ENCODE measurements around the gene YPEL2.
"Not testable (repeated sequence)": the region's sequence is repeated elsewhere in the genome, so short reads cannot be mapped to it uniquely, and the experiment has no call there.

The YPEL2 gene

DNA sequence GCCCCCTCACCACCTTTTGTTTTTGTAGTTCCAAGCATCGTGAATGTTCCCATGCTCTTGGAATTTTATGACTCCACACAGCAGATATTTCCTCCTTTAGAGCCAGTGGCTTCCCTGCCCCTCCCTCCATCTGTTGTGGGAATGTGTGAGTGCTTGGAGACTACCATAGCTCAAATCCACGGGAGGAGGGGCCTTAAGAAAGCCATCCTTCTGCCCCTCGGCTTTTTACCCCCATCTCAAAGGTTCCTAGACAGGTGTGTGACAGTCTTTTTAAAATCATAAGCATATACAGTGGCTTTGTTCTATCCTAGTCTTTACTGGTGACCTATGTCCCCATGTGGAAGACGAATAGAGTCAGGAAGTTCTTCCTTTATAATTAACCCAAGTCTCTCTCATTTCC, 47.2 kb downstream of the YPEL2 start:
- no peak for DNase-seq

DNA sequence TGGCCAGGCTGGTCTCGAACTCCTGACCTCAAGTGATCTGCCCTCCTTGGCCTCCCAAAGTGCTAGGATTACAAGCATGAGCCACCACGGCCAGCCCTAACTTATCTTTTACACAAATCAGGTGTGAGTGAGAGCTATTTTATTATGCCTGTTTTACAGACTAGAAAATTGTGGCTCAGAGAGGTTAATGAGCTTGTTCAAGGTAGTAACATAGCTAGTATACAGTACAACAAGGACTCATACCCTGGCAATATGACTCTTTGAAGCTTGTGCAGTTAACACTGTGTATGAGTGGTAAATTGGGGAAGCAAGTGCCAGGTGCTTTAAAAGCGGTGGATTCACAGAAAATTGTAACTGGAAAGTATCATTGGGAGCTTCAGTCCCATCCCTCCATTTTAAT, 49.0 kb downstream of the YPEL2 start:
- no peak for DNase-seq

GRCh38 chr17:59381716-59382570, 50.5 kb downstream of the YPEL2 start:
- DNase-seq, result no peak

DNA sequence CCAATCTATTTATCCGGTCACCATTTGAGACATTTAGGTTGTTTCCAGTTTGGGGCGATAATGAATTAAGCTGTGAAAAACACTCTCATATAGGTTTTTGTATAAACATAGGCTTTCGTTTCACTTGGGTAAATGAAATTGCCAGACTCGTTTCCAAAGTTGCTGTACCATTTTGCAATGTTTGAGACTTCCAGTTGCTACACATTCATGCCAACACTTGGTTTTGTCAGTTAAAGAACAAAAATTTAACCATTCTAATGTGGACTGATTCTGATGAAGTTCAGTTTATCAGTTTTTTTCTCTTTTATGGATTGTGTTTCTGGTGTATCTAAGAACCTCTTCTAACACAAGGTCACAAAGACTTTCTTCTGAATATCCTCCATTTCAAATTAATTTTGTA, 52.4 kb downstream of the YPEL2 start:
- no peak for DNase-seq

- no peak for DNase-seq
Measured at GRCh38 chr17:59387351-59388068, 56.1 kb downstream of the YPEL2 start.

DNA sequence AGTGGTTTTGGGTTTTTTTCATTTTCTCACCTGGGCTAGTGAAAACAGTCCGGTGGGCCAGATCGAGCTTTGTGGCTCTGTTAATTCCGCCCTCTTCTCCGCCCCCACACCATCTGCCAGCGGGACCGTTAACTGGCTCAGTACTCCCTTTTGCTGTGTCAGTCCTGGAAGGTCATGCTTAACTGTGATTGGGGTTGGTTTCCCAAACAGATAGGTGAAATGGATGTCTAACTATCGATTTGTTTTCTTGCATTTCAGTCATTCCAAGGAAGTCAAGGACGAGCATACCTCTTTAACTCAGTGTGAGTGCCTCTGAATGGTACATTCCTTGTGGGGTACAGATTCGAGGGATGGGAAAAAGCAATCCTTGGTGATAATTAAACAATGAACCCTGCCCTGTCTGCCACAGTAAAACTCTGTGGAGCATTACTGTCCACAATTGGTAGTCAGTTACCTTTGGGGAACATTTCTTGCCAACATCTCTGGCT, 56.7 kb downstream of the YPEL2 start:
- no peak for DNase-seq

GRCh38 chr17:59389066-59389465, 57.6 kb downstream of the YPEL2 start:
- DNase-seq, result no peak

GRCh38 chr17:59391021-59391420, 59.6 kb downstream of the YPEL2 start:
- no peak for DNase-seq

- DNase-seq, result no peak
Measured at GRCh38 chr17:59392973-59393679, 61.7 kb downstream of the YPEL2 start.

DNA sequence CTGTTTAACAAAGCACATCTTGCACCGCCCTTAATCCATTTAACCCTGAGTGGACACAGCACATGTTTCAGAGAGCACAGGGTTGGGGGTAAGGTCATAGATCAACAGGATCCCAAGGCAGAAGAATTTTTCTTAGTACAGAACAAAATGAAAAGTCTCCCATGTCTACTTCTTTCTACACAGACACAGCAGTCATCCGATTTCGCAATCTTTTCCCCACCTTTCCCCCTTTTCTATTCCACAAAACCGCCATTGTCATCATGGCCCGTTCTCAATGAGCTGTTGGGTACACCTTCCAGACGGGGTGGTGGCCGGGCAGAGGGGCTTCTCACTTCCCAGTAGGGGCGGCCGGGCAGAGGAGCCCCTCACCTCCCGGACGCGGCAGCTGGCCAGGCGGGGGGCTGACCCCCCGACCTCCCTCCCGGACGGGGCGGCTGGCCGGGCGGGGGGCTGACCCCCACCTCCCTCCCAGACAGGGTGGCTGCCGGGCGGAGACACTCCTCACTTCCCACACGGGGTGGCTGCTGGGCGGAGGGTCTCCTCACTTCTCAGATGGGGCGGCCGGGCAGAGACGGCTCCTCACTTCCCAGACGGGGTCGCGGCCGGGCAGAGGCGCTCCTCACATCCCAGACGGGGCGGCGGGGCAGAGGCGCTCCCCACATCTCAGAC, 62.4 kb downstream of the YPEL2 start:
- not testable (repeated sequence) for DNase-seq

GRCh38 chr17:59396134-59396826, 64.8 kb downstream of the YPEL2 start:
- no peak for DNase-seq

- DNase-seq, result no peak
Measured at GRCh38 chr17:59397316-59398073, 66.0 kb downstream of the YPEL2 start.

GRCh38 chr17:59399914-59400313, 68.5 kb downstream of the YPEL2 start:
- DNase-seq, result no peak

DNA sequence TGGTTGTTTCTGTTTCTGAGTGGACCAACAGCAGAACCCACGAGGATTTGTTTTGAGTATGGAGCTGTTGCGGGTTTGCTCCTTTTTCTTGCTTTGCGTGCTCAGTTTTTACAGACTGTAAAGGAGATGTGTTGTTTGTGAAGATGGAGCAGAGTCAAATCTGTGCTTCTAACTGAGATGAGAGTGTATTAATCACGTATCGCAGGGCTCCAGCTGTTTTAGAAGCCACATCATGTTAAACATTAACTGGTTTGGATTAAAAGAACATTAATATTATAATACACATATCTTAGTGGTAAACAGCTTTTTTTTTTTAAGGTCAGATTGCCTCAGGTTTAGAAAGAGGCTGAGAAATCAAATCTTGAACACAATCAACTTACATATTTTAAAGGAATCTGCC, 69.4 kb downstream of the YPEL2 start:
- DNase-seq, result no peak

GRCh38 chr17:59401274-59401673, 69.8 kb downstream of the YPEL2 start:
- no peak for DNase-seq

DNA sequence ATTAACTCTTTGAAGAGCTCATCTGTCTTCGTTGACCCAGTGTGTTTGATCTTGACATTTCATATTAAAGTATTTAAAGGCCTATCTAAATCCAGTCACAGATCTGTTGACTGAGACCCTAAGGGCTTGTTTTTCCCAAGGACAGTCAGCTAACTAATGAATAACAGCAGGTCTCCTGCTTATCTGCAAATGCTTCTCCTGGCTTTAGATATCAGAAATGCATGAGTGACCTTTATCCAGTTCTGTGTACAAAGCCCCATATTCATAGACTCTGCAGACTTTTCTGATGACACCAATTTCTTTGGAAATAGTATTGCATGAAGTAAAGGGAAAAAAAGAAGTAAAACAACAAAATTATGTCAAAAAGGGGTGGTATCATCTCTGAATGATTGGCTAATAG, 70.3 kb downstream of the YPEL2 start:
- no peak for DNase-seq

GRCh38 chr17:59402760-59403159, 71.3 kb downstream of the YPEL2 start:
- DNase-seq, result no peak

DNA sequence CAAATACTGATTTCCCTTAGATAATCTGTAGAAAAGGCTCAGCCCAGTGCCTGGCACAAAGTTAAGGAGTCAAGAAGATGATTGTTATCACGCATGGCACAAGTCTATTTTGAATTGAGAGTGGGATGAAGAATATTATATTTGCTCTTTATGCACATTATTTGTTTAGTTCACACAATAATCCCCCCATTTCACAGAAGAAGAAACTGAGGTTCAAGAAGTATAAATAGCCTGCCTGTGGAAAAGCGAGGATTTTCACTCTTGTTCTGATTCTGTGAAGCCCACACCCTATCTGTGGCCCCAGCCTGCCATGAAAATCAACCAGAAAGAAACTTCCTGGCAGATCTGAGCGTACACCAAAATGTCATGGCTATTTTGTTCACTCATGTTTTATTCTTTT, 73.0 kb downstream of the YPEL2 start:
- DNase-seq, result no peak

DNA sequence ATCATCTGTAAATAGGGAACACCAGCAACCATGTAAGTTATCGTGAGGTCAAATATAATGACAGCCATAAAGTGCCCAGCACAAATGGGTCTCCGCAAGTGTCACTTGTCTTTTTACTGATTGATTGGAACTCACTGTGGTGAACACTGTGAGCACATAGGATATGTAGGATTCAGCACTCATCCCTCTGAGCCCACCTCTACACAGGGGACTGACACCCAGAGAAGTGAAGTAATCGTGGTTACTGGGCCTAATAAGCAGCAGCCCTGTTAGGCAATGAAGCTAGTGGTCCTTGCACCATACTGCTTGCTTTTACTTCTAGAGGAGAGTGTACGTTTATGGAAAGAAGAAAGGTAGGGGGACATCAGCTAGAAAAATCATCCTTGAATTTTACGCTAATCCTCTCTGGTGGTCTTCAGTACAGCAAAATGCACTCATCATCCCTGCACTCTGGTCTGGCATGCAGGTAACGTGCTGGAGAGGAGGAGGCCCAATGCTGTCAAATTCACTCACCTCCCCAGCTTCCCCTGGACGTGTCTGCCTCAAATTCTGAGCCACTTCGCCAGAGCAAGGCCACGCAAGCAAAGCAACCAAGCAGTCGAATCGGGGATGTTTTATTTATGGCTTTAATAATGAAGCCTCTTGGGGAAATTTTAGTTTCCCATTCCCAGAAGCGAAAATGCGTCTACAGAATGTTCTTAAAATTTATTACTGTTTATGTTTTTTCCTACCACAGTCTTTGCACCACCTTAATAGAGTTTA, 74.7 kb downstream of the YPEL2 start:
- DNase-seq, result no peak

GRCh38 chr17:59406808-59407381, 75.4 kb downstream of the YPEL2 start:
- DNase-seq, result peak; percentile 43

Measured in NCI-H510A (cell line).